ENCODE measurements around the gene COPS7A. TPM values are rescaled to one million over a fixed set of nuclear protein-coding genes. Genes with fewer than 3 reads are reported as not detected.

COPS7A gene
- total and polyA plus RNA-seq, 9 of the 15 experiments (the other 6 are each of a cell fraction or from before 2014, with no cell fraction given) = 12.7 to 36.0 (median 24.3) TPM

DNA sequence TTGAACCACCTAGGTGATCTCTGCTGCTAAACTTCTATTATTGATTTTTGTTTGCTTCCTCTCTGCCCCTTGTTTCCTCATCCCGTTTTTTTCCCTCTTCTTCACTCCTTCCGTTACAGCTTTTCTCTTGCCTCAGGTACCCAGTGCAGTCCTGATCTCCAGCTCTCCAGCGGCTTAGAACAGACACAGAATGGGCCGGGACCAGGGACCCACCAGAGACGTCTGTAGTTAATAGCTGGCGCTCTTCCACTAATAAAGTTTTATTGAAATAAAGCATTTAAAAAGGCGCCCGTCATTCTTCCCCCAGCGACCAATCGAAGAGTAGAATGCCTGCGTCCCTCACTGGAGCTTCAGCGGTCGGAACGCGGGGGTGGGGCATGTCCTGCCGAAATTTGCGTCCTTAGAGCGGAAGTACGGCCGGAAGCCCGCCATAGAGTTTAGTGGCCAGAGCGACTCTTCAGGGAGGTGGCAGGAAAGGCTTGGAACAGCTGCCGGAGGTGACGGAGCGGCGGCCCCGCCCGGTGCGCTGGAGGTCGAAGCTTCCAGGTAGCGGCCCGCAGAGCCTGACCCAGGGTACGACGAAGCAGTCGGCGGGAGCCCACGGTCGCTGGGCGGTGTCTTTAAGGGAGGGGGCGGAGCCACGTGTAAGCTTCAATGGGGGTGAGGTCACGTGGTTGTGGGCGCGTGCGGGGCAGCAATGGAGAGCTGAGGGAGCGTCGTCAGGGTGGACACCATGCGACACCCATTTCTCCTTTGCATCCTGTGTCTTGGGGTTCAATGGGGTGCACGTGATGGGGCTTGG lies at the start of gene COPS7A (continued):
- TF ChIP-seq USF2 (CRISPR knock-in tag; IDR thresholded peaks at IDR 0.05) (peak; percentile 91), ZNF197 (CRISPR knock-in tag; IDR thresholded peaks at IDR 0.05; ENCODE audit: low read depth) (no peak), ZNF586 (CRISPR knock-in tag; conservative IDR thresholded peaks at IDR 0.05) (no peak), SRSF1 (IDR thresholded peaks at IDR 0.05; ENCODE audit: low read depth, low read length) (no peak), DNMT1 (IDR thresholded peaks at IDR 0.05) (0 out of 2 replicates have a peak, but pooled peaks have one; percentile 69), TGIF2 (CRISPR knock-in tag; IDR thresholded peaks at IDR 0.05) (no peak), CBFA2T2 (conservative IDR thresholded peaks at IDR 0.05) (peak; percentile 86), ZNF253 (CRISPR knock-in tag; conservative IDR thresholded peaks at IDR 0.05) (no peak), ARHGAP35 (IDR thresholded peaks at IDR 0.05; ENCODE audit: partially characterized antibody) (no peak), BHLHE40 (IDR thresholded peaks at IDR 0.05; ENCODE audit: low read length) (peak; percentile 95), SOX6 (IDR thresholded peaks at IDR 0.05) (0 out of 2 replicates have a peak, but pooled peaks have one; percentile 64), TCF7 (IDR thresholded peaks at IDR 0.05; ENCODE audit: borderline replicate concordance) (no peak), ETS2 (tag; IDR thresholded peaks at IDR 0.05; ENCODE audit: borderline replicate concordance, poor library complexity, severe bottlenecking) (no peak), MAZ (CRISPR knock-in tag; conservative IDR thresholded peaks at IDR 0.05 in 1 of 2, IDR thresholded peaks at IDR 0.05 in 1 of 2) (peak; percentile 93 to 95), C11orf30 (IDR thresholded peaks at IDR 0.05; ENCODE audit: low read depth) (peak; percentile 81), RAD51 (IDR thresholded peaks at IDR 0.05; ENCODE audit: borderline replicate concordance, low read depth) (peak; percentile 97), CREB1 (IDR thresholded peaks at IDR 0.05) (peak; percentile 87), CREB1 (CRISPR knock-in tag; IDR thresholded peaks at IDR 0.05) (peak; percentile 91), KLF13 (tag; IDR thresholded peaks at IDR 0.05; ENCODE audit: borderline replicate concordance, low read depth) (no peak), ZSCAN32 (CRISPR knock-in tag; IDR thresholded peaks at IDR 0.05) (no peak), CEBPB (tag; IDR thresholded peaks at IDR 0.05) (no peak)
- TF ChIP-seq, protein P1, sequence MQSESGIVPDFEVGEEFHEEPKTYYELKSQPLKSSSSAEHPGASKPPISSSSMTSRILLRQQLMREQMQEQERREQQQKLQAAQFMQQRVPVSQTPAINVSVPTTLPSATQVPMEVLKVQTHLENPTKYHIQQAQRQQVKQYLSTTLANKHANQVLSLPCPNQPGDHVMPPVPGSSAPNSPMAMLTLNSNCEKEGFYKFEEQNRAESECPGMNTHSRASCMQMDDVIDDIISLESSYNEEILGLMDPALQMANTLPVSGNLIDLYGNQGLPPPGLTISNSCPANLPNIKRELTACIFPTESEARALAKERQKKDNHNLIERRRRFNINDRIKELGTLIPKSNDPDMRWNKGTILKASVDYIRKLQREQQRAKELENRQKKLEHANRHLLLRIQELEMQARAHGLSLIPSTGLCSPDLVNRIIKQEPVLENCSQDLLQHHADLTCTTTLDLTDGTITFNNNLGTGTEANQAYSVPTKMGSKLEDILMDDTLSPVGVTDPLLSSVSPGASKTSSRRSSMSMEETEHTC (IDR thresholded peaks at IDR 0.05) = peak; percentile 81; the same call in 1 of the 2 replicates
- TF ChIP-seq, protein P2, sequence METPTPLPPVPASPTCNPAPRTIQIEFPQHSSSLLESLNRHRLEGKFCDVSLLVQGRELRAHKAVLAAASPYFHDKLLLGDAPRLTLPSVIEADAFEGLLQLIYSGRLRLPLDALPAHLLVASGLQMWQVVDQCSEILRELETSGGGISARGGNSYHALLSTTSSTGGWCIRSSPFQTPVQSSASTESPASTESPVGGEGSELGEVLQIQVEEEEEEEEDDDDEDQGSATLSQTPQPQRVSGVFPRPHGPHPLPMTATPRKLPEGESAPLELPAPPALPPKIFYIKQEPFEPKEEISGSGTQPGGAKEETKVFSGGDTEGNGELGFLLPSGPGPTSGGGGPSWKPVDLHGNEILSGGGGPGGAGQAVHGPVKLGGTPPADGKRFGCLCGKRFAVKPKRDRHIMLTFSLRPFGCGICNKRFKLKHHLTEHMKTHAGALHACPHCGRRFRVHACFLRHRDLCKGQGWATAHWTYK (CRISPR knock-in tag; IDR thresholded peaks at IDR 0.05) = no peak
- TF ChIP-seq, protein P3, sequence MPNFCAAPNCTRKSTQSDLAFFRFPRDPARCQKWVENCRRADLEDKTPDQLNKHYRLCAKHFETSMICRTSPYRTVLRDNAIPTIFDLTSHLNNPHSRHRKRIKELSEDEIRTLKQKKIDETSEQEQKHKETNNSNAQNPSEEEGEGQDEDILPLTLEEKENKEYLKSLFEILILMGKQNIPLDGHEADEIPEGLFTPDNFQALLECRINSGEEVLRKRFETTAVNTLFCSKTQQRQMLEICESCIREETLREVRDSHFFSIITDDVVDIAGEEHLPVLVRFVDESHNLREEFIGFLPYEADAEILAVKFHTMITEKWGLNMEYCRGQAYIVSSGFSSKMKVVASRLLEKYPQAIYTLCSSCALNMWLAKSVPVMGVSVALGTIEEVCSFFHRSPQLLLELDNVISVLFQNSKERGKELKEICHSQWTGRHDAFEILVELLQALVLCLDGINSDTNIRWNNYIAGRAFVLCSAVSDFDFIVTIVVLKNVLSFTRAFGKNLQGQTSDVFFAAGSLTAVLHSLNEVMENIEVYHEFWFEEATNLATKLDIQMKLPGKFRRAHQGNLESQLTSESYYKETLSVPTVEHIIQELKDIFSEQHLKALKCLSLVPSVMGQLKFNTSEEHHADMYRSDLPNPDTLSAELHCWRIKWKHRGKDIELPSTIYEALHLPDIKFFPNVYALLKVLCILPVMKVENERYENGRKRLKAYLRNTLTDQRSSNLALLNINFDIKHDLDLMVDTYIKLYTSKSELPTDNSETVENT (CRISPR knock-in tag; IDR thresholded peaks at IDR 0.05) = peak; percentile 33; the same call in 1 of the 2 replicates

Measured in K562 (cell line).